Measurements from ENCODE around the gene NACC2.
"Not testable (repeated sequence)": the region's sequence is repeated elsewhere in the genome, so short reads cannot be mapped to it uniquely, and the experiment has no call there.

DNA sequence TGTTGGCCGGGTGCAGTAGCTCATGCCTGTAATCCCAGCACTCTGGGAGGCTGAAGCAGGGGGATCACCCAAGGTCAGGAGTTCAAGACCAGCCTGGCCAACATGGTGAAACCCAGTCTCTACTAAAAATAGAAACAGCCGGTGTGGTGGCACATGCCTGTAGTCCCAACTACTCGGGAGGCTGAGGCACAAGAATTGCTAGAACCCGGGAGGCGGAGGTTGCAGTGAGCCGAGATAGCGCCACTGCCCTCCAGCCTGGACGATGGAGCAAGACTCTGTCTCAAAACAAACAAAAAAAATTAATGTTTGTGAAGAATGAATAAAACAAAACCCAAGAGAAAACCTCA lies 68.2 kb downstream of the NACC2 start:
- TF ChIP-seq, protein P1, sequence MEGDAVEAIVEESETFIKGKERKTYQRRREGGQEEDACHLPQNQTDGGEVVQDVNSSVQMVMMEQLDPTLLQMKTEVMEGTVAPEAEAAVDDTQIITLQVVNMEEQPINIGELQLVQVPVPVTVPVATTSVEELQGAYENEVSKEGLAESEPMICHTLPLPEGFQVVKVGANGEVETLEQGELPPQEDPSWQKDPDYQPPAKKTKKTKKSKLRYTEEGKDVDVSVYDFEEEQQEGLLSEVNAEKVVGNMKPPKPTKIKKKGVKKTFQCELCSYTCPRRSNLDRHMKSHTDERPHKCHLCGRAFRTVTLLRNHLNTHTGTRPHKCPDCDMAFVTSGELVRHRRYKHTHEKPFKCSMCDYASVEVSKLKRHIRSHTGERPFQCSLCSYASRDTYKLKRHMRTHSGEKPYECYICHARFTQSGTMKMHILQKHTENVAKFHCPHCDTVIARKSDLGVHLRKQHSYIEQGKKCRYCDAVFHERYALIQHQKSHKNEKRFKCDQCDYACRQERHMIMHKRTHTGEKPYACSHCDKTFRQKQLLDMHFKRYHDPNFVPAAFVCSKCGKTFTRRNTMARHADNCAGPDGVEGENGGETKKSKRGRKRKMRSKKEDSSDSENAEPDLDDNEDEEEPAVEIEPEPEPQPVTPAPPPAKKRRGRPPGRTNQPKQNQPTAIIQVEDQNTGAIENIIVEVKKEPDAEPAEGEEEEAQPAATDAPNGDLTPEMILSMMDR (IDR thresholded peaks at IDR 0.05): not testable (repeated sequence)
- not testable (repeated sequence) for TF ChIP-seq POLR2A (IDR thresholded peaks at IDR 0.05)

Measured in right lobe of liver (tissue), 4 donors.